HCT116 (cell line): ENCODE data around the gene MAP4K2. TPM values are rescaled to one million over a fixed set of nuclear protein-coding genes. Genes with fewer than 3 reads are reported as not detected.

Experiments
- ATAC-seq: fragments of 200-7000 bp; cut with Tn5 transposase; 2 replicates; pipeline ENCODE4 v1.9.1; 2020; ENCODE audit warnings: mild to moderate bottlenecking, moderate library complexity
- BruUV-seq: library from RNA; stranded (reverse); fragments of 400-500 nt; replicated peaks from 2 replicates; lab custom pipeline; 2021; lab: Mats Ljungman, UMichigan
- CTCF ChIA-PET: fragments of 300-600 bp; sonication (Branson Sonifier 250); formaldehyde crosslinking; loops from one replicate; lab custom pipeline; 2021; ENCODE audit warnings: antibody characterized with exemption; lab: Charles Lee
- POLR2A ChIA-PET: fragments of 300-600, 350-600 bp; sonication (Branson Sonifier 250); formaldehyde crosslinking; loops from one replicate; lab custom pipeline; 2021; ENCODE audit warnings: antibody characterized with exemption; lab: Charles Lee
- RAD21 ChIA-PET, 2 experiments: fragments of 300-600 bp; sonication (Branson Sonifier 250); formaldehyde crosslinking; loops; one replicate each; lab custom pipeline; 2023; ENCODE audit warnings: low total read pairs in 2 of 2; ENCODE audit not compliant: uncharacterized antibody in 2 of 2, unreplicated experiment in 2 of 2, low non-redundant PET in 1 of 2; lab: Charles Lee
- DNase-seq: peaks from one replicate; pipeline ENCODE4 v3.0.0-alpha.2; 2010; ENCODE audit warnings: low read depth, low spot score
- H2AFZ ChIP-seq: fragments of 200-600 bp; shearing (Covaris generic), sonication (generic); 2 replicates; pipeline ENCODE4 v1.6.1; 2017; ENCODE audit warnings: low read depth, mixed run types, mixed read lengths, antibody characterized with exemption, low read length; ENCODE audit not compliant: poor library complexity, severe bottlenecking
- H3K27ac ChIP-seq: 2 replicates; pipeline ENCODE4 v1.5.1; 2012; ENCODE audit warnings: low read depth, low read length
- H3K27me3 ChIP-seq: fragments of 200-600 bp; sonication (generic); 2 replicates; pipeline ENCODE4 v1.6.1; 2016; ENCODE audit warnings: mixed run types, low read length, mixed read lengths; ENCODE audit not compliant: insufficient read depth
- H3K36me3 ChIP-seq, 2 experiments: fragments of 200-500 bp in 1 of 2; fragments of 200-600 bp in 1 of 2; sonication (Bioruptor generic) in 1 of 2; sonication (generic) in 1 of 2; 2 replicates each; pipeline versions ENCODE4 v1.5.1 to v1.6.1; 2014 to 2016; ENCODE audit warnings: low read length in 2 of 2, inconsistent platforms in 1 of 2, mixed read lengths in 1 of 2, mixed run types in 1 of 2; ENCODE audit not compliant: insufficient read depth in 2 of 2, control insufficient read depth in 1 of 2
- H3K4me1 ChIP-seq, 2 experiments: fragments of 200-600 bp in 1 of 2; sonication (generic) in 1 of 2; 2 replicates each; pipeline versions ENCODE4 v1.5.1 to v1.6.1; 2012 to 2017; ENCODE audit warnings: low read length in 2 of 2, inconsistent platforms in 1 of 2, mild to moderate bottlenecking in 1 of 2, mixed read lengths in 1 of 2, mixed run types in 1 of 2, moderate library complexity in 1 of 2; ENCODE audit not compliant: insufficient read depth in 2 of 2, control insufficient read depth in 1 of 2
- H3K4me2 ChIP-seq: fragments of 200-600 bp; sonication (generic); 2 replicates; pipeline ENCODE4 v1.6.1; 2017; ENCODE audit warnings: mixed run types, low read length, mixed read lengths
- H3K4me3 ChIP-seq, 2 experiments: fragments of 200-600 bp in 1 of 2; sonication (generic) in 1 of 2; replicated peaks in 1 of 2; 2 replicates each; pipeline ENCODE4 v1.5.1; 2011 to 2016; ENCODE audit warnings: low read length in 2 of 2, control low read depth in 1 of 2, low read depth in 1 of 2, mild to moderate bottlenecking in 1 of 2, mixed read lengths in 1 of 2, mixed run types in 1 of 2
- H3K79me2 ChIP-seq: fragments of 200-600 bp; sonication (generic); 2 replicates; pipeline ENCODE4 v1.6.1; 2017; ENCODE audit warnings: mild to moderate bottlenecking, mixed run types, low read length, moderate library complexity, mixed read lengths; ENCODE audit not compliant: insufficient read depth
- H3K9ac ChIP-seq: fragments of 200-600 bp; sonication (generic); 2 replicates; pipeline ENCODE4 v1.6.1; 2016; ENCODE audit warnings: low read length, mixed read lengths
- H3K9me2 ChIP-seq: fragments of 200-600 bp; sonication (generic), shearing (Covaris generic); 2 replicates; pipeline ENCODE4 v1.6.1; 2017; ENCODE audit warnings: mixed run types, mild to moderate bottlenecking, moderate library complexity; ENCODE audit not compliant: insufficient read depth
- H3K9me3 ChIP-seq, 2 experiments: fragments of 200-500 bp in 1 of 2; fragments of 200-600 bp in 1 of 2; sonication (Bioruptor generic) in 1 of 2; sonication (generic) in 1 of 2; 2 replicates each; pipeline ENCODE4 v1.6.1; 2014 to 2017; ENCODE audit warnings: low read length in 2 of 2, mixed read lengths in 2 of 2, inconsistent platforms in 1 of 2, low read depth in 1 of 2, mild to moderate bottlenecking in 1 of 2, mixed run types in 1 of 2, moderate library complexity in 1 of 2; ENCODE audit not compliant: control insufficient read depth in 1 of 2, insufficient read depth in 1 of 2
- H4K20me1 ChIP-seq: fragments of 200-600 bp; sonication (generic), shearing (Covaris generic); 2 replicates; pipeline ENCODE4 v1.6.1; 2017; ENCODE audit warnings: mixed run types, mild to moderate bottlenecking, moderate library complexity; ENCODE audit not compliant: insufficient read depth
- ATF3 ChIP-seq: IDR thresholded peaks from 2 replicates; pipeline ENCODE4 v1.6.1; 2012
- CBX3 ChIP-seq: IDR thresholded peaks from 2 replicates; pipeline ENCODE4 v1.6.1; 2012; ENCODE audit warnings: low read depth
- CTCF ChIP-seq, 3 experiments: fragments of 200-600 bp in 1 of 3; sonication (generic) in 1 of 3; IDR thresholded peaks in 2 of 3; conservative IDR thresholded peaks in 1 of 3; 2 replicates each; pipeline ENCODE4 v1.5.1; 2012 to 2017; ENCODE audit warnings: low read depth in 2 of 3, low read length in 2 of 3, antibody characterized with exemption in 1 of 3, borderline replicate concordance in 1 of 3, control low read depth in 1 of 3, mild to moderate bottlenecking in 1 of 3, mixed read lengths in 1 of 3, mixed run types in 1 of 3, moderate library complexity in 1 of 3; ENCODE audit not compliant: insufficient read depth in 1 of 3
- EZH2 ChIP-seq: fragments of 200-600 bp; sonication (generic); IDR thresholded peaks from 2 replicates; pipeline ENCODE4 v1.6.1; 2017; ENCODE audit warnings: antibody characterized with exemption, mixed run types
- FOSL1 ChIP-seq: IDR thresholded peaks from 2 replicates; pipeline ENCODE4 v1.6.1; 2012; ENCODE audit warnings: low read depth
- JUND ChIP-seq: IDR thresholded peaks from 2 replicates; pipeline ENCODE4 v1.6.1; 2012
- MAX ChIP-seq: IDR thresholded peaks from 2 replicates; pipeline ENCODE4 v1.6.1; 2012
- POLR2A ChIP-seq: IDR thresholded peaks from 2 replicates; pipeline ENCODE4 v1.7.0; 2011; ENCODE audit warnings: borderline replicate concordance; ENCODE audit not compliant: insufficient read depth, insufficient read length; ENCODE audit errors: extremely low read depth
- POLR2AphosphoS5 ChIP-seq: IDR thresholded peaks from 2 replicates; pipeline ENCODE4 v1.6.1; 2011; ENCODE audit warnings: mild to moderate bottlenecking, low read depth, low read length, moderate library complexity
- RAD21 ChIP-seq: IDR thresholded peaks from 2 replicates; pipeline ENCODE4 v1.6.1; 2012; ENCODE audit warnings: low read depth, mild to moderate bottlenecking
- REST ChIP-seq: IDR thresholded peaks from 2 replicates; pipeline ENCODE4 v1.6.1; 2012; ENCODE audit warnings: low read depth
- SIN3A ChIP-seq: IDR thresholded peaks from 2 replicates; pipeline ENCODE4 v1.6.1; 2012; ENCODE audit warnings: low read depth
- SP1 ChIP-seq: IDR thresholded peaks from 2 replicates; pipeline ENCODE4 v1.6.1; 2012; ENCODE audit warnings: low read depth
- TCF7L2 ChIP-seq: IDR thresholded peaks from 2 replicates; pipeline ENCODE4 v1.7.0; 2011; ENCODE audit warnings: borderline replicate concordance, inconsistent platforms; ENCODE audit not compliant: insufficient read depth, insufficient read length; ENCODE audit errors: extremely low read depth
- ZBTB33 ChIP-seq: IDR thresholded peaks from 2 replicates; pipeline ENCODE4 v1.6.1; 2011; ENCODE audit warnings: mild to moderate bottlenecking, low read length, moderate library complexity; ENCODE audit not compliant: insufficient replicate concordance; ENCODE audit errors: extremely low read depth
- ZFX ChIP-seq: fragments of 450-650 bp; IDR thresholded peaks from 2 replicates; pipeline ENCODE4 v1.6.1; 2017
- ZNF274 ChIP-seq: fragments of 200-500 bp; sonication (Bioruptor generic); IDR thresholded peaks from 2 replicates; pipeline ENCODE4 v1.6.1; 2014; ENCODE audit warnings: mild to moderate bottlenecking, low read depth, low read length, inconsistent platforms
- intact Hi-C: fragments of 100-400 bp; cut with micrococcal nuclease; formaldehyde crosslinking; loops from 2 replicates; pipeline ENCODE4 v1.10.0; 2022
- total RNA-seq: library from RNA; stranded (reverse); gene quantifications from one replicate; pipeline ENCODE4 v1.2.1, GENCODE V29; 2021; ENCODE audit not compliant: unreplicated experiment

The MAP4K2 gene
- total RNA-seq, 1 experiment from 2014 or later, result 44.2 TPM

GRCh38 chr11:64801561-64802369, 1.2 kb downstream of the MAP4K2 start:
- Histone ChIP-seq H3K4me3 (peak overlapping the region; percentile 73 to 83), H3K9me2 (no peaks in the 10 kb centered on the region), H3K36me3 (peaks cover 0 to 3% of the 10 kb centered on the region in 2 experiments; a peak in 1 of 4 replicates), H3K79me2 (no peaks in the 10 kb centered on the region; the same call in 1 of the 2 replicates), H2AFZ (no peak overlapping the region), H3K27me3 (no peaks in the 10 kb centered on the region), H4K20me1 (no peaks in the 10 kb centered on the region)
- ChIA-PET RAD21 (no interaction called here), CTCF (no interaction called here)
- ATAC-seq (no peak), DNase-seq (no peak)
- BruUV-seq, result no TSS peak
- no peak for TF ChIP-seq EZH2
- TF ChIP-seq ZBTB33, result no peak
- TF ChIP-seq SIN3A, result no peak
- TF ChIP-seq MAX, result no peak
- TF ChIP-seq REST, result no peak
- TF ChIP-seq SP1, result no peak
- TF ChIP-seq FOSL1, result no peak
- TF ChIP-seq POLR2AphosphoS5, result no peak
- TF ChIP-seq ZNF274, result no peak
- TF ChIP-seq RAD21, result no peak
- TF ChIP-seq JUND, result no peak
- TF ChIP-seq CTCF (IDR thresholded peaks at IDR 0.05 in 2 of 3, conservative IDR thresholded peaks at IDR 0.05 in 1 of 3; ENCODE audit: borderline replicate concordance in 1 of 3, insufficient read depth in 1 of 3, low read depth in 2 of 3, low read length in 2 of 3), result no peak
- no peak for TF ChIP-seq ZFX
- no peak for TF ChIP-seq POLR2A
- no peak for TF ChIP-seq TCF7L2
- TF ChIP-seq ATF3, result no peak
- no peak for TF ChIP-seq CBX3
- TF ChIP-seq, all 23 proteins: peak for 0
- POLR2A ChIA-PET, result interaction anchor here (1.0 kb wide), 1 partner anchor 12 kb away, joined by 6 read pairs; no protein-coding TSS in a partner anchor
- intact Hi-C loops, result no loop called here
- Histone ChIP-seq H3K4me2 (peak overlapping the region; percentile 96), H3K27ac (peak overlapping the region; percentile 92), H3K4me1 (peaks cover 28 to 53% of the 10 kb centered on the region in 2 experiments), H3K9me3 (no peaks in the 10 kb centered on the region), H3K9ac (peak overlapping the region; percentile 73)
